ENCODE data around the gene RRBP1.

Gene RRBP1

GRCh38 chr20:17698384-17698783, 16.3 kb upstream of the RRBP1 start:
- Histone ChIP-seq H3K4me1 (peaks cover 0 to 5% (median 0%) of the 10 kb centered on the region in 4 donors), H3K27ac (no peak overlapping the region), H3K36me3 (no peaks in the 10 kb centered on the region), H3K4me3 (no peak overlapping the region), H3K9me3 (no peaks in the 10 kb centered on the region), H3K27me3 (no peaks in the 10 kb centered on the region)
- DNase-seq: no peak
- intact Hi-C loops (cut with DNase I; ENCODE audit: low total_unique reads): no loop called here
- TF ChIP-seq CTCF (IDR thresholded peaks at IDR 0.05): no peak

- TF ChIP-seq CTCF (IDR thresholded peaks at IDR 0.05): no peak
- H3K36me3 ChIP-seq: no peaks in the 10 kb centered on the region
- intact Hi-C loops (cut with DNase I; ENCODE audit: low total_unique reads): no loop called here
- no peak overlapping the region for H3K27ac ChIP-seq
- no peak overlapping the region for H3K4me3 ChIP-seq
- H3K27me3 ChIP-seq: no peaks in the 10 kb centered on the region
- peak in 1 of 2 donors; percentile 23 for DNase-seq
- H3K9me3 ChIP-seq: no peaks in the 10 kb centered on the region
- H3K4me1 ChIP-seq: peaks cover 0 to 9% (median 0%) of the 10 kb centered on the region in 4 donors
Observed at GRCh38 chr20:17697171-17697570, 15.1 kb upstream of the RRBP1 start.

GRCh38 chr20:17696287-17696686, 14.2 kb upstream of the RRBP1 start:
- no peaks in the 10 kb centered on the region for H3K36me3 ChIP-seq
- TF ChIP-seq CTCF (IDR thresholded peaks at IDR 0.05): no peak
- DNase-seq: no peak
- intact Hi-C loops (cut with DNase I; ENCODE audit: low total_unique reads): no loop called here
- H3K9me3 ChIP-seq: no peaks in the 10 kb centered on the region
- H3K4me3 ChIP-seq: no peak overlapping the region
- H3K27ac ChIP-seq: no peak overlapping the region
- H3K27me3 ChIP-seq: no peaks in the 10 kb centered on the region
- H3K4me1 ChIP-seq: peaks cover 0 to 9% (median 0%) of the 10 kb centered on the region in 4 donors

GRCh38 chr20:17694767-17695166, 12.7 kb upstream of the RRBP1 start:
- intact Hi-C loops (cut with DNase I; ENCODE audit: low total_unique reads): no loop called here
- peak in 1 of 2 donors; percentile 6 for DNase-seq

GRCh38 chr20:17693444-17694001, 11.5 kb upstream of the RRBP1 start:
- Histone ChIP-seq H3K27ac (no peak overlapping the region), H3K4me1 (peaks cover 0 to 9% (median 0%) of the 10 kb centered on the region in 4 donors), H3K27me3 (no peaks in the 10 kb centered on the region), H3K9me3 (no peaks in the 10 kb centered on the region), H3K4me3 (no peak overlapping the region), H3K36me3 (no peaks in the 10 kb centered on the region)
- no peak for TF ChIP-seq CTCF (IDR thresholded peaks at IDR 0.05)
- intact Hi-C loops (cut with DNase I; ENCODE audit: low total_unique reads): no loop called here
- peak in 1 of 2 donors; percentile 56 for DNase-seq

More at GRCh38 chr20:17694767-17695166, 12.7 kb upstream of the RRBP1 start:
- no peak overlapping the region for H3K4me3 ChIP-seq
- no peaks in the 10 kb centered on the region for H3K27me3 ChIP-seq
- H3K4me1 ChIP-seq: peaks cover 0 to 9% (median 0%) of the 10 kb centered on the region in 4 donors
- TF ChIP-seq CTCF (IDR thresholded peaks at IDR 0.05): no peak
- H3K27ac ChIP-seq: no peak overlapping the region
- H3K9me3 ChIP-seq: no peaks in the 10 kb centered on the region
- H3K36me3 ChIP-seq: no peaks in the 10 kb centered on the region

GRCh38 chr20:17691758-17692157, 9.7 kb upstream of the RRBP1 start:
- H3K27ac ChIP-seq: no peak overlapping the region

More at GRCh38 chr20:17691758-17692157, 9.7 kb upstream of the RRBP1 start:
- Histone ChIP-seq H3K36me3 (no peaks in the 10 kb centered on the region), H3K9me3 (no peaks in the 10 kb centered on the region), H3K27me3 (no peaks in the 10 kb centered on the region), H3K4me3 (no peak overlapping the region), H3K4me1 (peaks cover 0 to 9% (median 0%) of the 10 kb centered on the region in 4 donors)
- DNase-seq: no peak
- intact Hi-C loops (cut with DNase I; ENCODE audit: low total_unique reads): no loop called here
- no peak for TF ChIP-seq CTCF (IDR thresholded peaks at IDR 0.05)

All from tibial artery (tissue), 4 donors.